Rectal smooth muscle tissue (tissue), 1 donor: Measurements from ENCODE around the gene AUP1.

ENCODE experiments used
- H3K27ac ChIP-seq: one replicate; pipeline ENCODE4 v1.7.0; 2013; ENCODE audit warnings: low read depth, low read length, inconsistent platforms
- H3K27me3 ChIP-seq: one replicate; pipeline ENCODE4 v1.7.0; 2013; ENCODE audit warnings: low read length; ENCODE audit not compliant: control insufficient read depth, insufficient read depth
- H3K36me3 ChIP-seq: one replicate; pipeline ENCODE4 v1.7.0; 2013; ENCODE audit warnings: low read length; ENCODE audit not compliant: control insufficient read depth, insufficient read depth
- H3K4me1 ChIP-seq: one replicate; pipeline ENCODE4 v1.7.0; 2013; ENCODE audit warnings: low read length; ENCODE audit not compliant: control insufficient read depth, insufficient read depth
- H3K4me3 ChIP-seq: one replicate; pipeline ENCODE4 v1.7.0; 2013; ENCODE audit warnings: low read length
- H3K9ac ChIP-seq: one replicate; pipeline ENCODE4 v1.7.0; 2013; ENCODE audit warnings: low read length

The AUP1 gene

GRCh38 chr2:74540291-74540690, 10.8 kb upstream of the AUP1 start:
- H3K27me3 ChIP-seq, result no peaks in the 10 kb centered on the region
- no peak overlapping the region for H3K9ac ChIP-seq
- no peaks in the 10 kb centered on the region for H3K4me1 ChIP-seq
- no peak overlapping the region for H3K27ac ChIP-seq
- no peak overlapping the region for H3K4me3 ChIP-seq
- no peaks in the 10 kb centered on the region for H3K36me3 ChIP-seq

- H3K4me3 ChIP-seq, result no peak overlapping the region
- no peaks in the 10 kb centered on the region for H3K4me1 ChIP-seq
- no peak overlapping the region for H3K9ac ChIP-seq
- no peaks in the 10 kb centered on the region for H3K27me3 ChIP-seq
- H3K27ac ChIP-seq, result no peak overlapping the region
- H3K36me3 ChIP-seq, result no peaks in the 10 kb centered on the region
Observed at GRCh38 chr2:74538881-74539339, 9.4 kb upstream of the AUP1 start.

- H3K9ac ChIP-seq, result no peak overlapping the region
- no peak overlapping the region for H3K4me3 ChIP-seq
- H3K4me1 ChIP-seq, result no peaks in the 10 kb centered on the region
- no peaks in the 10 kb centered on the region for H3K27me3 ChIP-seq
- peaks cover 2% of the 10 kb centered on the region for H3K36me3 ChIP-seq
- no peak overlapping the region for H3K27ac ChIP-seq
Observed at GRCh38 chr2:74537140-74537539, 7.6 kb upstream of the AUP1 start.

GRCh38 chr2:74536166-74536950, 6.9 kb upstream of the AUP1 start:
- peaks cover 2% of the 10 kb centered on the region for H3K36me3 ChIP-seq
- no peaks in the 10 kb centered on the region for H3K4me1 ChIP-seq
- no peaks in the 10 kb centered on the region for H3K27me3 ChIP-seq
- H3K4me3 ChIP-seq, result no peak overlapping the region
- H3K27ac ChIP-seq, result no peak overlapping the region
- no peak overlapping the region for H3K9ac ChIP-seq

GRCh38 chr2:74535440-74535965, 6.0 kb upstream of the AUP1 start:
- no peak overlapping the region for H3K9ac ChIP-seq
- H3K4me1 ChIP-seq, result peaks cover 8% of the 10 kb centered on the region

GRCh38 chr2:74534411-74534810, 4.9 kb upstream of the AUP1 start:
- Histone ChIP-seq H3K9ac (no peak overlapping the region), H3K4me1 (peaks cover 8% of the 10 kb centered on the region), H3K27me3 (no peaks in the 10 kb centered on the region), H3K27ac (no peak overlapping the region), H3K4me3 (no peak overlapping the region), H3K36me3 (peaks cover 2% of the 10 kb centered on the region)

More at GRCh38 chr2:74535440-74535965, 6.0 kb upstream of the AUP1 start:
- H3K27ac ChIP-seq, result no peak overlapping the region
- H3K4me3 ChIP-seq, result no peak overlapping the region
- H3K27me3 ChIP-seq, result no peaks in the 10 kb centered on the region
- H3K36me3 ChIP-seq, result peaks cover 2% of the 10 kb centered on the region

GRCh38 chr2:74533464-74533863, 4.0 kb upstream of the AUP1 start:
- H3K4me3 ChIP-seq, result no peak overlapping the region
- H3K27me3 ChIP-seq, result no peaks in the 10 kb centered on the region
- peaks cover 13% of the 10 kb centered on the region for H3K4me1 ChIP-seq
- no peak overlapping the region for H3K27ac ChIP-seq
- H3K36me3 ChIP-seq, result peaks cover 2% of the 10 kb centered on the region
- no peak overlapping the region for H3K9ac ChIP-seq

GRCh38 chr2:74532222-74532621, 2.7 kb upstream of the AUP1 start:
- Histone ChIP-seq H3K27ac (no peak overlapping the region), H3K36me3 (peaks cover 11% of the 10 kb centered on the region), H3K9ac (no peak overlapping the region), H3K4me3 (no peak overlapping the region), H3K4me1 (peaks cover 16% of the 10 kb centered on the region), H3K27me3 (no peaks in the 10 kb centered on the region)

GRCh38 chr2:74531666-74532065, 2.2 kb upstream of the AUP1 start:
- Histone ChIP-seq H3K4me3 (no peak overlapping the region), H3K9ac (no peak overlapping the region), H3K4me1 (peaks cover 16% of the 10 kb centered on the region), H3K36me3 (peaks cover 16% of the 10 kb centered on the region), H3K27ac (no peak overlapping the region), H3K27me3 (no peaks in the 10 kb centered on the region)

- Histone ChIP-seq H3K4me3 (peak overlapping the region; percentile 98), H3K4me1 (peaks cover 16% of the 10 kb centered on the region), H3K9ac (peak overlapping the region; percentile 51), H3K27ac (peak overlapping the region; percentile 78), H3K27me3 (no peaks in the 10 kb centered on the region), H3K36me3 (peaks cover 25% of the 10 kb centered on the region)
Observed at GRCh38 chr2:74530239-74531187, 1.0 kb upstream of the AUP1 start.

- Histone ChIP-seq H3K36me3 (peaks cover 25% of the 10 kb centered on the region), H3K4me3 (peak overlapping the region; percentile 98), H3K27me3 (no peaks in the 10 kb centered on the region), H3K27ac (peak overlapping the region; percentile 90), H3K9ac (peak overlapping the region; percentile 96), H3K4me1 (peaks cover 16% of the 10 kb centered on the region)
Observed at GRCh38 chr2:74528600-74529356, 728 bp downstream of the AUP1 start.

- H3K4me3 ChIP-seq, result no peak overlapping the region
Observed at GRCh38 chr2:74527741-74528140, 1.8 kb downstream of the AUP1 start.

More at GRCh38 chr2:74527741-74528140, 1.8 kb downstream of the AUP1 start:
- Histone ChIP-seq H3K27ac (no peak overlapping the region), H3K4me1 (peaks cover 16% of the 10 kb centered on the region), H3K9ac (no peak overlapping the region), H3K36me3 (peaks cover 25% of the 10 kb centered on the region), H3K27me3 (no peaks in the 10 kb centered on the region)
